ENCODE data around the gene DAAM2.

DAAM2 gene

DNA sequence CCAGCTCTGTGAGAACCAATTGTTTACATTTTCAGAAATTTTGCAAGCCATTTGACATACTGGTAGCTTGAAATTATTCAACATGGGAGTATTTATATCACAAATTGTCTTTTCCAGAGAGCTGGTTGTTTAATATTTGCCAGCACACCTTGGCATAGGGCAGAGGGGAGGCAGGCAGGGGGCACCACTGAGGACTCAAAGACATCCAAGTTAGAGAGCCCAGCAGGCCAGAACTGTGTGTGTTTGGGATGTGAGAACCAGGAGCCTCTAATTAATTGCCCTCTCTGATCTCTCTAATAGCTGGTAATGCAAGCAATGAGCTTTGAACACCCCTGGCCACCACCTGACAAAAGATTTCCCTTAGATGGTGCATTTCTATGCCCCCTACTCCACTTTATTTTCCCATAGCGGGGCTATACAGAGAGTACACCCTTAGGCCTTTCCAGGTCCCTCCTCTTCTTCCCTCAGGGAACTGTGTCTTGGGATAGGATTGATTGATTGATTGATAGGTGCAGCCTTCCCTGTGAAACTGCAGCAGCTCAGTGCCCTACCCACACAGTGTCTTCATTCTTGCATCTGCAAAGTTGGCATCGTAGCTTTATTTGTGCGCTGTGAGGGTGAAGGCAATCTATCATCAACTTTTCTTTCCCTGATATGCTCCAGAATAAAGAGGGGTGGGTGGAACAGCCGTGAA, 112.9 kb downstream of the DAAM2 start:
- in situ Hi-C loops (cut with MboI; ENCODE audit: low sequenced_read_pairs): no loop called here

DNA sequence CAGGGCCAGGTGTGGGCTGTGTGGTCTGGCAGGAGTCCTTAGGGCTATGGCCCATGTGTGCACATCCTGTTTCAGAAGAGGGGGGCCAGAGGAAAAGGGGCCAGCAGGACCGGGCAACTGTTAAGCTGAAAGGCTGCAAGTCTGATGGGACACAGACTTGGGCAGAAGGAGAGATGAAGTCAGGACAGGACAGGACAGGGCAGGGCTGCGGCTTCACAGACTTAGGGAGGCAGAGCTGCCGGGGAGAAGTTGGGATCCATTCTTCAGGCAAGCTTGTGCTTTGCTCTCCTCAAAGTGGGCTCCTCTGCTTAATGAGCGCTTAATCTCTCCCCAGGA, 113.4 kb downstream of the DAAM2 start:
- in situ Hi-C loops (cut with MboI; ENCODE audit: low sequenced_read_pairs): no loop called here

DNA sequence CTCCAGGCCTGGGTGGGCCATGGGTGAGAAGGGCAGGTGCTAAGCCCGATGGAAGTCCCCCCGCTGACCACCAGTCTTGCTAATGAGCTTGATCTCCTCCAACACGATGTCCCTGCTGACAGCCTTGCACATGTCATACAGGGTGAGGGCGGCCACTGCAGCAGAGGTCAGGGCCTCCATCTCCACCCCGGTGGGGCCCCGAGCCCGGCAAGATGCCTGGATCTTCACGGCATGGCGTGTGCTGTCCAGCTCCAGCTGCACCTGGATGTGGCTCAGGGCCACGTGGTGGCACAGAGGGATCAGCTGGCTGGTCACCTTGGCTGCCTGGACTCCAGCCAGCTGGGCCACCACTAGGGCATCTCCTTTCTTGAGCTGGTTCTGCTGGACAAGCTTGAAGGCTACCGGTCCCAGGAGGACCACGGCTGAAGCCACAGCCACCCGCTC, 114.2 kb downstream of the DAAM2 start:
- in situ Hi-C loops (cut with MboI; ENCODE audit: low sequenced_read_pairs): no loop called here

DNA sequence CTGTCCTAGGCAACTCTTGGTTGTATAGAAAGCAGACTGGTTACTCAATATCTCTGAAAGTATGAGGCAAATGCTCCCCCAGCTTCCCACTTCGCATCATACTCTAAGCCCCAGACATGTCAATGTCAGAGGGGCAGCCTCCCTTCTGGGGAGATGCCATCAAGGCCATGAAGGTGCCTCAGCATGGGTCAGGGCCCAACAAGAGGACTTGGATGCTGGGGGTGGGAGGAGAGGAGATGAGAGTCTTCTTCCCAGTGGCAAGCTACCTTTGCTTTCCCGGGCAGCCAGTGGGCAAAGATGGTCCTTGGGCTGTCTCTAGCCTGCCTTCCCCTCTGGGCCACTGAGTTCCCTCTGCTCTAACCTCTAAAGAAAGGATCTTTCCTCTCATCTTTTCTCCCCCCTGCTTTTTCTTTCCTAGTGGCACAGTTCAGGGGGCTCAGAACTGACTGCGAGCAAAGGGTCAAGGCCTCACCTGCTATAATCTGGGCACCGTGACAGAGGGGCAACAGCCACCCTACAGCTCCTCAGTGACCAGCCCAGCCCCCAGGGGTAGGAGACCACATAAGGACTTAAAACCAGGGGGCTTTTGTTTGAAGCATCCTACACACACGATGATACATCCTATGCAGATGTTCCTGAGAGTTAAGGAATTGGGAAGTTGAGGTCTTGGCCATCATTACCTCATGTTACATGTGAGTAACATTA, 115.8 kb downstream of the DAAM2 start:
- in situ Hi-C loops (cut with MboI; ENCODE audit: low sequenced_read_pairs): no loop called here

DNA sequence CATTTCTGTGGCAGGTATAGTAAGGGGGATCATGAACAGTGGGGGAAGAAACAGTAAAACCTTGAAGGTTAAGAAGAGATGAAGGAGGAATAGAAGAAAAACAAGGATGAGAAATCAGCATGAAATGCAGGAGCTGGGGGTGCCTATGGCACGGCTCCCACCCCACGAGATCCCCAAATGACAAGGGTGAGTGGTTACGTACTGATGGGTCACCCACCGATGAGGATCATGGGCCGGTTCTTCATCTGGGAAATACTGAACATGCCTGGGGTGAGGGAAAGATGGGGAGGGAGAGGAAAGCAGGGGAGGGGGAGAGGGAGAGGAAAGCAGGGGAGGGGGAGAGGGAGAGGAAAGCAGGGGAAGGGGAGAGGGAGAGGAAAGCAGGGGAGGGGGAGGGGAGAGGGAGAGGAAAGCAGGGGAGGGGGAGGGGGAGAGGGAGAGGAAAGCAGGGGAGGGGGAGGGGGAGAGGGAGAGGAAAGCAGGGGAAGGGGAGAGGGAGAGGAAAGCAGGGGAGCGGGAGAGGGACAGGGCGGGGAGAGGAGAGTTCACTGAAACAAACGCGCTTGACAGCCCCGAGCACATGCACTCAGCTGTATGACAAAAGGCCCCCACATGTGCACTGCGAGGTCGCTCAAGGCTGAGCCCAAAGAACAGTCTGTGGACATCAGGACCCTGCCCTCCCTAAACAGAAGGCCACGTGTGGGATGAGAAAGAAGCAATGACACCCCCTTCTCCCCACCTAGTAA, 116.8 kb downstream of the DAAM2 start:
- in situ Hi-C loops (cut with MboI; ENCODE audit: low sequenced_read_pairs): no loop called here

DNA sequence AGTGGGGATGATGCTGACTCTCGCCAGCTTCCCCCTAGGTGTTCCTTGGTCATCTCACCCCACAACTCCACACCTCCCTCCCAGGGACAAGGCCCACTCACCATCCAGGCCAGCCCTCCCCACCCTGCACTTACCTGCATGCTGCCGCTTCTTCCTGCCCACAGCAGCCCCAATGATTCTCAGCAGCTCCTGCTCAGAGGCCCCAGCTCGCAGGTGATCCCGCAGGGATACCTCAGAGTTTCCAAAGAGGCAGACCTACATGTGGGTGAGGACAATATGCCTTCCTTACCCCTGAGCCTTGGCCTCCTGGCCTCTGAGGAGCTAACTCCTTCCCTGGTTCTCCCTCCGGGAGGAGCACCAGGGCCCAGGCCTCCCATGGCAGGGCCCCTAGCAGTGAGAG, 117.5 kb downstream of the DAAM2 start:
- in situ Hi-C loops (cut with MboI; ENCODE audit: low sequenced_read_pairs): no loop called here

DNA sequence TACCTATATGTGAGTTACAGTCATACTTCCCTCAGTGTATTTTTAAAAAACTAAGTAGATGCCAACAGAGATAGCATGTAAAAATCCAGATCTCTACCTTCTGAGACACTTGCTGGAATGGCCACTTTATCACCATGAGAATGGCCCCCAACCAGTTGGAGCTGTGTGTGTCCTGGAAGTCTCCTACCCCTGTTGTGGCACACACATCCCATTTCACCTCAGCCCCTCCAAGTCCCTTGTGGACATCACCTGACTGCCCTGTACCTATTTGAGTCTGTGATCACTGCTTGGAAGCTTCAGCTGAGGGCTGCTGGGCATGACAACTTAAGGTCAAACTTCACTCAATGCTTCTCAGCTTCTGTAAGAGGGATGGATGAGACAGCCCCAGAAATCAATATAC, 118.0 kb downstream of the DAAM2 start:
- in situ Hi-C loops (cut with MboI; ENCODE audit: low sequenced_read_pairs): no loop called here

DNA sequence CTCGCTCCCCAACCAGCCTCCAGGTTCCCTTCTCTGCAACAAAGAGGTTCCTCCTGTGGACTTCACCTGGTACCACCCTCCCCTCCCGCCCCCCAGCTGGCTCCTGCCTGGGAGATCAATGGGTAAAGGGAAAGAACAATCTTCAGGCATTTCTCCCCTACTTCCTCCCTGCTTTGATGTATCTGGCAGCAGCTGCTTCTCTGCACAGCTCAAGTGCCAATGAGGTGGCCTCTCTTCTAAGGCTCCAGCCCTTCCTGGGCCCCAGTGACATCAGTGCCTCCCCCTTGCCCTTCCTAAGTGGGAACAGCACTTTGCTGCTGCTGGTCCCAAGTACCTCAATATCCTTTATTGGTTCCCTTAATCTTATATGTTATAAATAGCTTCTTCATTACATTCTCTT, 118.6 kb downstream of the DAAM2 start:
- in situ Hi-C loops (cut with MboI; ENCODE audit: low sequenced_read_pairs): no loop called here

DNA sequence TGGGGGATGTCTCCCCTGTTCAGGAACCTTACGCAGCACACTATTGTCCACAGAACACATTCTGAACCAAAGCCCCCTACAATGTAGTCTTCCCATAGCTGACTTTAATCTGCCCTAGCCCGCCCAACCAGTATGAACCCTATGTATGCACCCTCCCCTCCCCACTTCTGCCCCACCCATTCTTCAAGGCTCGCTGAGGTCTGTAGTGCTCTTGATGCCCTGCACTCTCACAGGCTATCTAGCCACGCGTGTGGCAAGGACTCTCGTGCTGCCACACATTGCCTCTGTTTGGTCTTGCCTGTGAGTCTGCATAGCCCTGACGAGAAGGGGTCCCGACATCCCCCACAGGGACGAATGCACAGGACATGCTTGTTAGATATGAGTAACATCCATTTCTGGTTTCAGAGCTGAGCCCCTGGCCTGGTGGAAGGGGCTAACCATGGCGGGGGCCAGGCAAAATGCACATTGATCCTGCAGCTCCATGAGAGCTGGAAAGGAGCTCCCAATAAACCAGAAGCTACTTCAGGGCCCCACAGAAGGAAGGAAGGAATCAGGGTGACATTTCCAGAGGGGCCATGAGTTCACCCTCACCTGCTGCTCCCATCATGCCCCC, 119.4 kb downstream of the DAAM2 start:
- in situ Hi-C loops (cut with MboI; ENCODE audit: low sequenced_read_pairs): no loop called here

DNA sequence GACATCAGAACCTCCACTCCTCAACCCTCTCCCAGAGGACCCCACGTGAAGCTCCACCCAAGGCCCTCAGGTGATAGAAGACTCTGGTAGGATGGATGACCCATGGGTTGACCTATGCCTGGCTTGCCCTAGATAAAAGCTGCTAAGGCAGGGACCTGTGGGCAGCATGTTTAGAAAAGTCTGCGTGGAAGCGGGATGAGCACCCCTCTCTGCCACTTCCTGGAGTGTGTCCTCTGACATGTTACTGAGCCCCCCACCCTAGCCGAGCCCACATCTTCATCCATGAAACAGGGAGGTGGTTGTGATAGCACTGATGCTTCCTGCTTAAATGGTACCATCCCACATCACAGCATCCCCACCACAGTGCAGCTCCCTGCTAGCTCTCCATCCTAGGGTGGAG, 120.3 kb downstream of the DAAM2 start:
- in situ Hi-C loops (cut with MboI; ENCODE audit: low sequenced_read_pairs): no loop called here

DNA sequence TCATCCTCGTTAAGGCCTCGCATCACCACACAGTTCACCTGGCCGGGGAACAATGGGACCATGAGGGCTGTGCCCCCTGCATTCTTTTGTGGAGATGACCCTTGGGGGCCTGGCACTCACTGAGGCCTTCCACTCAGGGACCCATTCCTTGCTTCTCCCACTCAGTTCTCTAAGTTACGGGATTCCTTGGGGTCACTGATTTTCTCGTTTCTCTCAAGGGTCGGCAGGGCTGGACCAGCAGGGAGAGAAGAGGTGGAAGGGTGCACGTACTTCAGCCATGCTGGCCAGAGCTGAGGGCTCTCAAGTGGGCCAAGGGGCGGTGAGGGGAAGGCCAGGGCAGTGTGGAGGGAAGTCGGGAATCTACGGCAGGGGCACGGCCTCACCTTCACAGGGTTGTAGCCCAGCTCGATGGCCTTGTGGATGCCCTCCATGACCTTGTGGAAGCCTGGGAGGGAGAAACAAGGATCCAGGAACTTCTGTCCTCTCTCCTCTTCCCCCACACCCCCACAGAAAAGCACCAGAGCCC, 121.3 kb downstream of the DAAM2 start:
- in situ Hi-C loops (cut with MboI; ENCODE audit: low sequenced_read_pairs): no loop called here

DNA sequence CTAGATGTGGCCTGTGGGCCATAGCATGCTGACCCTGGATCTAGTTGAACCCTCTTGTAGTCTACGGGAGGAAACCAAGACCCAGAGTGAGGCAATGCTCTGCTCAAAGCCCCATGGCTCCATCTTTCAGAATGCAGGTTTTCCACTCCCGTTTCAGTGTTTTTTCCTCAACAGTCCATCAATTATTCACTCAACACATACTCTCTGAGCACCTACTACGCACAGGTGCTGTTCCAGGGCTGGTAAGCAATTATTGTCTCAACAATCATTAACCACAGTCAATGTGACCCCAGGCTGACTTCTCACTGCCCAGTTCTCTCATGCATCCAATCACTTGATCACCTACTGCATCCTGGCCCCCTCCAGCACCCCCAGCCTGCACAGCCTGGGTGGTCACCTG, 122.1 kb downstream of the DAAM2 start:
- in situ Hi-C loops (cut with MboI; ENCODE audit: low sequenced_read_pairs): no loop called here

DNA sequence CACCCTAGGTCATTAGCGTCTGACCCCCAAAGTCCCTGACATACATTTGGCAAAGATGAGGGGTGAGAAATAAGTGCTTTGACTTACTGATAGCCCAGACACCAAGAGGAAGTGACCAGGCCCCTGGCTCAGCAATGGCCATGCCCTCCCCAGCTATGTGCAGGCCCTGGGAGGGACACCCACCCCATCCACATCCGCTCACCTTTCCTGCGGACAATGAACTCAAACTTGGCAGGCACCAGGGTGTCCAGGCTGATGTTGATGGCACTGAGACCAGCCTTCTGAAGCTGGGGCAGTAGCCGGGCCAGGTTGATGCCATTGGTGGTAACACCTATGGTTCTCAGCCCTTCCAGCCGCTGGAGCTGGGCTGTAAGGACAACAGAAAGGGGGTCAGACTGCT, 123.7 kb downstream of the DAAM2 start:
- in situ Hi-C loops (cut with MboI; ENCODE audit: low sequenced_read_pairs): no loop called here

DNA sequence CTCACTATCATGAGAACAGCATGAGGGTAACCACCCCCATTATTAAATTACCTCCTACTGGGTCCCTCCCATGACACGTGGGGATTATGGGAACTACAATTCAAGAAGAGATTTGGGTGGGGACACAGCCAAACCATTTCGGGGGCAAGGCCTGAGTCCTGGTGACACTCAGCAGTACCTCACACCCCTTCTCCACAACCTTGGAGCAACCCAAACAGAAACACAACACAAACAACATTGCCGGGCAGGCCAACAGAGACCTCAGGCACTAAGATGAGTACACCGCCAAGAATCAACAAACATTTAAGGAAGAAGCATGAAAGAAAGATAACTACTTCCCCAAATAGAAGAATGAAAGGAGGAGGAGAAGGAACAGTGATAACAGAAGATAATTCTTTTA, 125.2 kb downstream of the DAAM2 start:
- in situ Hi-C loops (cut with MboI; ENCODE audit: low sequenced_read_pairs): no loop called here

DNA sequence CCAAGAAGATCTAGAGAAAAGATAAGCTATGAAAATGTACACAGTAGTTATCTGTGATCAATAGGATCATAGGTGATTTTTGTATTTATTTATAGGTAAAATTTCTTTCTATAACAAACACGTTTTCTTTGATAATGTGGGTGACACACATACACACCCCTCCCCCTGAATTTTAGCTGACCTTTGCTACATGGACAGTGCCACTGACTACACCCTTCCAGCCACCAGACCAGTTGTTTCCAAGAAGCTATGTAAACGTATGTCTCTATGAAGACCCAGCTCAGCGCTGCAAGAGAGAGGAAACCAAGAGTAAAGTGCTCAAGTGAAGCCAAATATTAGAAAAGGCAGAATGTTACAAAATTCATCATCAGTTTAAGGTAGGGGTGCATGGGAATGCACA, 125.8 kb downstream of the DAAM2 start:
- in situ Hi-C loops (cut with MboI; ENCODE audit: low sequenced_read_pairs): no loop called here

DNA sequence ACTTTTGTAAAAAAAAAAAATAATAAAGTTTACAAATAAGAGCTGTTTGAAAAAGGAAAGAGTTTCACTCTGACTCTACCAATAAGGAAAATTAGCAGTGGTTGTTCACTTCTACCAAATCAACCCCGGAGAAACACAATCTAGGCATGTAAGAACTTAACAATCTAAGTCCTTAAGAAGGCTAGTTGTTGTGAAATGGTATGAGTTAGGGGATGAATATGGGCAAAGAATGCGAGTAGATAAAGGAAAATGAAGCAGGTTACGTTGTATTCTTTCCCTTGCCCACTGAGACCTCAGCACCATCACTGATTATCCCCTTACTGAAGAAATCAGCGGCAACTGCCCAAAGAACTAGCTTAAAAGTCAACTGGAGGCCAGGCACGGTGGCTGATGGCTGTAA, 126.7 kb downstream of the DAAM2 start:
- in situ Hi-C loops (cut with MboI; ENCODE audit: low sequenced_read_pairs): no loop called here

DNA sequence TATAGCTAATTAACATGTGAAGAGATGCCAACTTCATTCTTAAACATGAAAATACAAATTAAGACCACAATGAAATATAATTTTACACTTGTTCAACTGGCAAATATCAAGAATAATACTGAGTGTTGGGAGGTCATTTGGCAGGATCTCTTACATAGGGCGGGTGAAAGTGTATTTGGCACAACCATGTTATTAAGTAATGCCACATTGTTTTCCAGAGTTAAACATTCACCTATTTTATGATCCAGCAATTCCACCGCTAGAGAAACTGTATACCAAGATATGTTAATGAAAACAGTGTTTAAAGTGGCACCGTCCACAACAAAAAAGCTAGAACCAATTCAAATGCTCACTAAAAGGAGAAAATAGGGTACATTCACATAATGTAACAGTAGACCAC, 128.0 kb downstream of the DAAM2 start:
- in situ Hi-C loops (cut with MboI; ENCODE audit: low sequenced_read_pairs): no loop called here

DNA sequence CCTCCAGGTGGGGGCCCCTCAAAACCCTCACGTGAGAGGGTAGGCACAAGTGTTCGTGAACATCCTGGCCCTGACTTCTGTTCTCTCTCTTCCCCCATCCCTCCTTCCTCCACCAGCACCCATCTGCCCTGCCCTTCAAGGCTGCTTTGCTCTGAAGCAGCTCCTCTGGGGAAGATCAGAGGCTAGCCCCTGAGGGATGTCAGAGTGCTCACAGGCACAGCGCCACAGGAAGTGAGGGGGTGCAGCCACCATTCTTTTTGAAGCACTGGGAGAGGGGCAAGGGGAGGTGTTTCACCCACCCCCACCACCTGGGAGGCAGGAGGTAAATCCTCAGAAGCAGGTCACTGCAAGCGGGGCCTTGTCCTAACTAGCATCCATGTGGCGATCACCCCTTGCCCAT, 130.6 kb downstream of the DAAM2 start:
- in situ Hi-C loops (cut with MboI; ENCODE audit: low sequenced_read_pairs): no loop called here

DNA sequence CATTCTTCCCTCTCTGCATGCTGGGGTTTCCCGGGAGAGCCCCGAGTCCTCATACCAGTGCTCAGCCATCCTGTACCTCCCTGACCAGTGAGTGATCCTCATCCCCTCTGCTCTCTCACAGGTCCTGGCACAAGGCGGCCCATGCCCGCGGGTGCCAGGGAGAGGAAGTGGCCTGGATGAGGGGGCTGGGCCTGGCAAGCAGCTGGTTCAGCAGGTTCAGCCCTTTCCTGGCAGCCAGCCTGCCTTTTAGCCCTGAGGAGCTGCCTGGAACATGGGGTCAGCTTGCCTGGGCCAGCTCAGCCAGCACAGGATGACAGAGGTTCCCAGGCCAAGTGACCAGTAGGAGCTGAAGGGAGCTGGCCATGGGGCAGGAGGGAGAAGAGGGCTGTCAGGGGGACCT, 131.2 kb downstream of the DAAM2 start:
- in situ Hi-C loops (cut with MboI; ENCODE audit: low sequenced_read_pairs): no loop called here

DNA sequence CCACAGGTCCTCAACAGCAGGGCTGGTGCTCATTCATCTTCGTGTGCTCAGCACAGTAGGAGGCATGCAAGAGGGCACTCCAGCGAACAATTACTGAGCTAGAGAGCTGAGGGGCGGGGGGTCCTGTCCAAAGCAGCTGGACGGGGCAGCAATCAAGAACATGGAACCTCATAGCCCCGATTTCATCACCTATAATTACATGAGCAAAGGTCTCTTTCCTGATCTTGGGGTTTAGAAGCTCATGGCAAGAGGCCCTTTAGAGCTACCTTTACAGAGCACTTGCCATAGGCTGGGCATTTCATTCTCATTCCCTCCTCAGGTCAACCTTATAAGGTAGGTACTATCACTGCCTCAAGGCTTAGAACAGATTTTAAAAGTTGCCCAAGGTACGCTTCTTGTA, 131.7 kb downstream of the DAAM2 start:
- in situ Hi-C loops (cut with MboI; ENCODE audit: low sequenced_read_pairs): no loop called here

DNA sequence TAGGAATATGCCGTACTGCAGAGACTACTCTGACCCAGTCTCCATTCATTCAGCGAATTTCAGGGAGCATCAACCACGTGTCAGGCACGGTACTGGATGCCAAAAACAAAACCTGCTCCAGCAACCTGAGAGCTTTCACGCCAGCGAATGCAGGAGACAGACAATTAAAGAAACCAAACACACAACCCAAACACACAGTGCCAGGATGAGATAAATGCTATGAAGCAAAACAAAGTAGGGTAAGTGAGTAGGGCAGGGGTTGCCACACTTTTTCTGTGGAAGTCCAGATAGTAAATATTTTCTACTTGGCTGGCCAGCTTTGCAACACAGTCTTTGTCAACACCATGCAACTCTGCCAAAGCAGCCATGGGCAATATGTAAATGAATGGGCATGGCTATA, 132.1 kb downstream of the DAAM2 start:
- in situ Hi-C loops (cut with MboI; ENCODE audit: low sequenced_read_pairs): no loop called here

Measured in HL-60/S4 (cell line).